ENCODE data around the gene PDZD2. TPM values are rescaled to one million over a fixed set of nuclear protein-coding genes. Genes with fewer than 3 reads are reported as not detected.

Gene PDZD2
- total and polyA plus RNA-seq, 2 experiments from 2014 or later: 0.21 TPM; not detected in 1

GRCh38 chr5:31604240-31604639, 34.7 kb upstream of the PDZD2 start:
- in situ Hi-C loops (cut with MboI): no loop called here
- no peak for DNase-seq
- WGBS, 2 experiments (ENCODE audit: low coverage in 1 of 2, low lambda C conversion rate in 2 of 2, missing lambda C conversion rate in 2 of 2): 43 to 46% methylated on average over 2 of the region's 2 CpGs

GRCh38 chr5:31604644-31605043, 34.3 kb upstream of the PDZD2 start:
- Histone ChIP-seq H3K9me2 (ENCODE audit: insufficient read depth) (no peaks in the 10 kb centered on the region), H4K20me1 (ENCODE audit: insufficient read depth) (no peaks in the 10 kb centered on the region), H3K36me3 (ENCODE audit: low read depth) (no peaks in the 10 kb centered on the region), H3K79me2 (ENCODE audit: insufficient read depth) (no peaks in the 10 kb centered on the region), H3K9me3 (ENCODE audit: low read depth) (no peaks in the 10 kb centered on the region), H3F3A (ENCODE audit: insufficient read depth) (no peaks in the 10 kb centered on the region), H3K4me1 (ENCODE audit: insufficient read depth) (no peaks in the 10 kb centered on the region), H3K4me2 (ENCODE audit: unreplicated experiment) (no peak overlapping the region), H3K9ac (no peak overlapping the region), H2AFZ (no peak overlapping the region), H3K27ac (no peak overlapping the region), H3K4me3 (no peak overlapping the region), H3K27me3 (replicated peaks; ENCODE audit: insufficient read depth) (peaks cover 27% of the 10 kb centered on the region)
- no peak for DNase-seq
- no peak for TF ChIP-seq EZH2 (IDR thresholded peaks at IDR 0.05; ENCODE audit: insufficient read depth, poor library complexity, severe bottlenecking)
- TF ChIP-seq EZH2phosphoT487 (IDR thresholded peaks at IDR 0.05; ENCODE audit: insufficient read depth, low read depth): no peak
- in situ Hi-C loops (cut with MboI): no loop called here
- WGBS, 2 experiments (ENCODE audit: low coverage in 1 of 2, low lambda C conversion rate in 2 of 2, missing lambda C conversion rate in 2 of 2): 14 to 15% methylated on average over 2 of the region's 2 CpGs

More at GRCh38 chr5:31604240-31604639, 34.7 kb upstream of the PDZD2 start:
- H3K4me1 ChIP-seq (ENCODE audit: insufficient read depth): no peaks in the 10 kb centered on the region
- no peak overlapping the region for H3K9ac ChIP-seq
- H3K4me2 ChIP-seq (ENCODE audit: unreplicated experiment): no peak overlapping the region
- H3K79me2 ChIP-seq (ENCODE audit: insufficient read depth): no peaks in the 10 kb centered on the region
- no peaks in the 10 kb centered on the region for H3K36me3 ChIP-seq (ENCODE audit: low read depth)
- no peaks in the 10 kb centered on the region for H3F3A ChIP-seq (ENCODE audit: insufficient read depth)
- H3K4me3 ChIP-seq: no peak overlapping the region
- no peak overlapping the region for H2AFZ ChIP-seq
- H4K20me1 ChIP-seq (ENCODE audit: insufficient read depth): no peaks in the 10 kb centered on the region
- H3K27ac ChIP-seq: no peak overlapping the region
- TF ChIP-seq EZH2 (IDR thresholded peaks at IDR 0.05; ENCODE audit: insufficient read depth, poor library complexity, severe bottlenecking): no peak
- no peak for TF ChIP-seq EZH2phosphoT487 (IDR thresholded peaks at IDR 0.05; ENCODE audit: insufficient read depth, low read depth)
- no peaks in the 10 kb centered on the region for H3K9me3 ChIP-seq (ENCODE audit: low read depth)
- H3K27me3 ChIP-seq (replicated peaks; ENCODE audit: insufficient read depth): peaks cover 30% of the 10 kb centered on the region
- no peaks in the 10 kb centered on the region for H3K9me2 ChIP-seq (ENCODE audit: insufficient read depth)

- in situ Hi-C loops (cut with MboI): no loop called here
- H4K20me1 ChIP-seq (ENCODE audit: insufficient read depth): no peaks in the 10 kb centered on the region
- H3K4me2 ChIP-seq (ENCODE audit: unreplicated experiment): no peak overlapping the region
- H3F3A ChIP-seq (ENCODE audit: insufficient read depth): no peaks in the 10 kb centered on the region
- 10 to 15% methylated on average over 1 of the region's 1 CpG for WGBS, 2 experiments (ENCODE audit: low coverage in 1 of 2, low lambda C conversion rate in 2 of 2, missing lambda C conversion rate in 2 of 2)
- H3K9me2 ChIP-seq (ENCODE audit: insufficient read depth): no peaks in the 10 kb centered on the region
- peaks cover 20% of the 10 kb centered on the region for H3K27me3 ChIP-seq (replicated peaks; ENCODE audit: insufficient read depth)
- TF ChIP-seq EZH2 (IDR thresholded peaks at IDR 0.05; ENCODE audit: insufficient read depth, poor library complexity, severe bottlenecking): no peak
- no peak for TF ChIP-seq EZH2phosphoT487 (IDR thresholded peaks at IDR 0.05; ENCODE audit: insufficient read depth, low read depth)
- no peaks in the 10 kb centered on the region for H3K79me2 ChIP-seq (ENCODE audit: insufficient read depth)
- no peak overlapping the region for H2AFZ ChIP-seq
- H3K4me3 ChIP-seq: no peak overlapping the region
- H3K9me3 ChIP-seq (ENCODE audit: low read depth): no peaks in the 10 kb centered on the region
- no peak overlapping the region for H3K9ac ChIP-seq
- H3K36me3 ChIP-seq (ENCODE audit: low read depth): no peaks in the 10 kb centered on the region
- no peak overlapping the region for H3K27ac ChIP-seq
- H3K4me1 ChIP-seq (ENCODE audit: insufficient read depth): no peaks in the 10 kb centered on the region
- no peak for DNase-seq
These were observed 33.0 kb upstream of the PDZD2 start for GRCh38 chr5:31605920-31606319.

GRCh38 chr5:31607546-31607945, 31.4 kb upstream of the PDZD2 start:
- Histone ChIP-seq H3K9me3 (ENCODE audit: low read depth) (no peaks in the 10 kb centered on the region), H3F3A (ENCODE audit: insufficient read depth) (no peaks in the 10 kb centered on the region), H3K4me2 (ENCODE audit: unreplicated experiment) (no peak overlapping the region), H3K36me3 (ENCODE audit: low read depth) (no peaks in the 10 kb centered on the region), H3K4me3 (no peak overlapping the region), H3K79me2 (ENCODE audit: insufficient read depth) (no peaks in the 10 kb centered on the region), H3K9ac (no peak overlapping the region), H3K9me2 (ENCODE audit: insufficient read depth) (no peaks in the 10 kb centered on the region), H3K4me1 (ENCODE audit: insufficient read depth) (no peaks in the 10 kb centered on the region), H2AFZ (no peak overlapping the region), H3K27me3 (replicated peaks; ENCODE audit: insufficient read depth) (peaks cover 8% of the 10 kb centered on the region), H4K20me1 (ENCODE audit: insufficient read depth) (no peaks in the 10 kb centered on the region), H3K27ac (no peak overlapping the region)
- WGBS, 2 experiments (ENCODE audit: low coverage in 1 of 2, low lambda C conversion rate in 2 of 2, missing lambda C conversion rate in 2 of 2): 46 to 48% methylated on average over 2 of the region's 2 CpGs
- in situ Hi-C loops (cut with MboI): no loop called here
- TF ChIP-seq EZH2 (IDR thresholded peaks at IDR 0.05; ENCODE audit: insufficient read depth, poor library complexity, severe bottlenecking) (no peak), EZH2phosphoT487 (IDR thresholded peaks at IDR 0.05; ENCODE audit: insufficient read depth, low read depth) (no peak)
- DNase-seq: no peak

- H3K9ac ChIP-seq: no peak overlapping the region
- no peak overlapping the region for H3K4me3 ChIP-seq
- H3K27ac ChIP-seq: no peak overlapping the region
- in situ Hi-C loops (cut with MboI): no loop called here
- no peak overlapping the region for H3K4me2 ChIP-seq (ENCODE audit: unreplicated experiment)
- TF ChIP-seq EZH2phosphoT487 (IDR thresholded peaks at IDR 0.05; ENCODE audit: insufficient read depth, low read depth): no peak
- TF ChIP-seq EZH2 (IDR thresholded peaks at IDR 0.05; ENCODE audit: insufficient read depth, poor library complexity, severe bottlenecking): no peak
- H4K20me1 ChIP-seq (ENCODE audit: insufficient read depth): no peaks in the 10 kb centered on the region
- H3K9me3 ChIP-seq (ENCODE audit: low read depth): no peaks in the 10 kb centered on the region
- WGBS, 2 experiments (ENCODE audit: low coverage in 1 of 2, low lambda C conversion rate in 2 of 2, missing lambda C conversion rate in 2 of 2): 77 to 78% methylated on average over 2 of the region's 2 CpGs
- no peaks in the 10 kb centered on the region for H3K36me3 ChIP-seq (ENCODE audit: low read depth)
- DNase-seq: no peak
- no peaks in the 10 kb centered on the region for H3F3A ChIP-seq (ENCODE audit: insufficient read depth)
- peaks cover 3% of the 10 kb centered on the region; the same call in 1 of the 2 replicates for H3K27me3 ChIP-seq (replicated peaks; ENCODE audit: insufficient read depth)
- no peaks in the 10 kb centered on the region for H3K9me2 ChIP-seq (ENCODE audit: insufficient read depth)
- H2AFZ ChIP-seq: no peak overlapping the region
- no peaks in the 10 kb centered on the region for H3K79me2 ChIP-seq (ENCODE audit: insufficient read depth)
- H3K4me1 ChIP-seq (ENCODE audit: insufficient read depth): no peaks in the 10 kb centered on the region
These were observed 27.9 kb upstream of the PDZD2 start for GRCh38 chr5:31611002-31611401.
